OCI-M2 (cell line): Measurements from ENCODE around the gene RSPH4A.
A peak's percentile ranks its signal among the peaks of the same experiment; 100 is the strongest.
"Not testable (repeated sequence)": the region's sequence is repeated elsewhere in the genome, so short reads cannot be mapped to it uniquely, and the experiment has no call there.

Source experiments
- DNase-seq: peaks from one replicate; lab custom pipeline; 2025; ENCODE audit not compliant: unreplicated experiment; lab: John Stamatoyannopoulos, UW

The RSPH4A gene

GRCh38 chr6:116624036-116624805, 7.9 kb downstream of the RSPH4A start:
- DNase-seq = no peak

GRCh38 chr6:116625872-116626271, 9.6 kb downstream of the RSPH4A start:
- DNase-seq = no peak

GRCh38 chr6:116629563-116629981, 13.3 kb downstream of the RSPH4A start:
- DNase-seq = no peak

- DNase-seq = no peak
Measured at GRCh38 chr6:116631379-116631990, 15.2 kb downstream of the RSPH4A start.

GRCh38 chr6:116633685-116634084, 17.4 kb downstream of the RSPH4A start:
- DNase-seq = no peak

- DNase-seq = no peak
Measured at GRCh38 chr6:116648156-116648555, 31.9 kb downstream of the RSPH4A start.

GRCh38 chr6:116649129-116649528, 32.9 kb downstream of the RSPH4A start:
- DNase-seq = no peak

GRCh38 chr6:116651916-116652315, 35.6 kb downstream of the RSPH4A start:
- DNase-seq = no peak

GRCh38 chr6:116661594-116661993, 45.3 kb downstream of the RSPH4A start:
- no peak for DNase-seq

GRCh38 chr6:116662202-116662601, 45.9 kb downstream of the RSPH4A start:
- DNase-seq = no peak

GRCh38 chr6:116663308-116663707, 47.0 kb downstream of the RSPH4A start:
- DNase-seq = no peak

GRCh38 chr6:116664169-116664568, 47.9 kb downstream of the RSPH4A start:
- DNase-seq = not testable (repeated sequence)

GRCh38 chr6:116665464-116665863, 49.2 kb downstream of the RSPH4A start:
- DNase-seq = no peak

GRCh38 chr6:116666869-116667268, 50.6 kb downstream of the RSPH4A start:
- DNase-seq = no peak

GRCh38 chr6:116667623-116668022, 51.3 kb downstream of the RSPH4A start:
- no peak for DNase-seq

GRCh38 chr6:116672306-116672705, 56.0 kb downstream of the RSPH4A start:
- DNase-seq = no peak

GRCh38 chr6:116676021-116676420, 59.7 kb downstream of the RSPH4A start:
- DNase-seq = no peak

GRCh38 chr6:116680880-116681672, 64.8 kb downstream of the RSPH4A start, which contains the start of gene KPNA5:
TSS of gene KPNA5 (plus strand) at chr6:116681211. CDS start at chr6:116681335, 124 bp downstream.
- peak; percentile 63 for DNase-seq

GRCh38 chr6:116682334-116682712, 66.0 kb downstream of the RSPH4A start:
- no peak for DNase-seq
